Left forelimb (tissue), 1 donor: ENCODE results near the gene PLCZ1.
"Not testable (repeated sequence)": the region's sequence is repeated elsewhere in the genome, so short reads cannot be mapped to it uniquely, and the experiment has no call there.

ENCODE experiments used
- DNase-seq: peaks from one replicate; pipeline ENCODE4 v3.0.0-alpha.2; 2018; ENCODE audit warnings: low spot score

Gene PLCZ1

GRCh38 chr12:18700271-18700670 is 37.5 kb downstream of the PLCZ1 start:
- no peak for DNase-seq

GRCh38 chr12:18696971-18697602 is 40.7 kb downstream of the PLCZ1 start:
- DNase-seq = no peak

GRCh38 chr12:18693986-18694385 is 43.8 kb downstream of the PLCZ1 start:
- not testable (repeated sequence) for DNase-seq

GRCh38 chr12:18690653-18691052 is 47.2 kb downstream of the PLCZ1 start:
- DNase-seq = no peak

GRCh38 chr12:18689771-18690170 is 48.0 kb downstream of the PLCZ1 start:
- no peak for DNase-seq

GRCh38 chr12:18684430-18684829 is 53.4 kb downstream of the PLCZ1 start:
- DNase-seq = no peak

GRCh38 chr12:18683327-18684013 is 54.3 kb downstream of the PLCZ1 start:
- DNase-seq = no peak

GRCh38 chr12:18681818-18682217 is 56.0 kb downstream of the PLCZ1 start:
- DNase-seq = no peak

GRCh38 chr12:18676996-18677588 is 60.7 kb downstream of the PLCZ1 start:
- no peak for DNase-seq

GRCh38 chr12:18676141-18676540 is 61.7 kb downstream of the PLCZ1 start:
- no peak for DNase-seq

- no peak for DNase-seq
These were observed 79.0 kb downstream of the PLCZ1 start for GRCh38 chr12:18658829-18659228.

- DNase-seq = no peak
These were observed 79.6 kb downstream of the PLCZ1 start for GRCh38 chr12:18658179-18658578.

- no peak for DNase-seq
These were observed 82.5 kb downstream of the PLCZ1 start for GRCh38 chr12:18655351-18655750.

- DNase-seq = no peak
These were observed 84.3 kb downstream of the PLCZ1 start for GRCh38 chr12:18653465-18653864.

- DNase-seq = no peak
These were observed 85.2 kb downstream of the PLCZ1 start for GRCh38 chr12:18652596-18652995.

- DNase-seq = no peak
These were observed 86.3 kb downstream of the PLCZ1 start for GRCh38 chr12:18651525-18651924.

- DNase-seq = no peak
These were observed 91.4 kb downstream of the PLCZ1 start for GRCh38 chr12:18646286-18646890.

- DNase-seq = no peak
These were observed 93.2 kb downstream of the PLCZ1 start for GRCh38 chr12:18644564-18644963.

GRCh38 chr12:18643681-18644080 is 94.1 kb downstream of the PLCZ1 start:
- DNase-seq = no peak

- DNase-seq = no peak
These were observed 97.4 kb downstream of the PLCZ1 start for GRCh38 chr12:18640321-18640955.

GRCh38 chr12:18634382-18634781 is 103.4 kb downstream of the PLCZ1 start:
- no peak for DNase-seq
